Measurements from ENCODE around the gene FAM83E.
A peak's percentile ranks its signal among the peaks of the same experiment; 100 is the strongest.
"Not testable (repeated sequence)": the region's sequence is repeated elsewhere in the genome, so short reads cannot be mapped to it uniquely, and the experiment has no call there.

The FAM83E gene

DNA sequence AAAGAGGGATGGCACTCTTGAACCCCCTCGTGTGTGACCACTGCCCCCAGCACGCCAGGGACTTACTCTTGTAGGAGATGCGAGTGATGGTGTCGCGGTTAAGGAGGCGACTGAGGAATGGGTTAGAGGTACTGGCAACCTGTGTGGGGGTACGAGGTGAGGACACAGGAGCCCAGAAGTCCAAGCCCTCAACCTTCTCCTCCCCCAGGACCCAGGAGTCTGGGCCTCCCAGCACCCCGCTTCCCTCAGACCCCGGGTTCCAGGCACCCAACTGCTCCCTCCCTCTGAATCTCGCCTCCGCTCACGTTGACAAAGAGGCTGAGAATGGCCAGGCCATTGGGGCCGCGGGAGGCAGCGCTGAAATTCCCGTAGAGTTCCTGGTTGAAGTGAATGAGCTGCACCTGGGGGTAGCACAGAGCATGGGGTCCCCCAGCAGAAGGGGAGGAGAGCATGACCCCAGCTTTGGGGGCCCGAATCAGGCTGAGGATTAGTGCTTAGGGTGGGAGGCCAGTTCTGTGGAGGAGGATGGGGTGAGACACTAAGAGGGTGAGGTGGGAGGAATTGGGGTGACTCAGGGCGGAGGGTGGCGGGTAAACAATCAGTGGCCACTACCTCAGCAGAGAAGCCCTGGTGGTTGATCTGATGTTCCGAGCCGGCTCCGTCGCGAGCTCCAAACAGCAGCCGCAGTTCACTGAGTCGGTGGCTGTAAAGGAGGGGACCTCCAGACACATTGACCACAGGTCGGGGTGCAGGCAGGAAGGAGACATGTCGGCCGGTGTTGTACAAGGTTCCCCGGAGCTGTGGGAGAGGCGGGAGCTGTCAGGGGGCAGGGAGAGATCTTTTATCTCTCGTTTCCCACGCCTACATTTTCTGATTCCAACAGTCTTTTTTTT lies 24.9 kb upstream of the FAM83E start:
- DNase-seq: no peak

DNA sequence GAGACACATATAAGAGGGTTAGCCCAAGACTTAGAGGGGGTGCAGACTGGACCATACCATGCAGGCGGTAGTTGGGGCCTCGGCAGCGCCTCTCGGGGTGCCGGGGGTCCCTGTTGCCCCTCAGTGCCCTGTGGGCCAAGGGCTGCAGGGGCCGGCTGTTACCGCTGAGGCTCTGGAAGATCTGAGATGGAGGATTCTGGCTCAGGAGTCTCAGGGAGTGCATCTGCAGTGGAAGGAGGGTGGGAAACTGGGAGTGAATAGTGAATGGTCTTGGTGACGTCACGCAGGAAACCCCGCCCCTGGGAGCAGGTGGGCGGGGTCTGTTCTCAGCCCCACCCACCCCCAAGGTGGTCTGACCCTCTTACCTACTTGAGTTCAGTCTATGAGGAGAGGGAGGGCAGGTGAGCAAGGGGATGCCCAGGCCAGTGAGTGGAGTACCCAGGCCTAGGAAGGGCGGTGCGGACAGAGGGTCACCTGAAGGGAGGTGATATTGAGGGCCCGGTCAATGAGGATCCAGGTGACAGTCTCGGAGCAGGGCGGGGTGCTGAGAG lies 24.0 kb upstream of the FAM83E start:
- DNase-seq: no peak

GRCh38 chr19:48637948-48638830 lies 23.3 kb upstream of the FAM83E start:
- peak; percentile 87 for DNase-seq

DNA sequence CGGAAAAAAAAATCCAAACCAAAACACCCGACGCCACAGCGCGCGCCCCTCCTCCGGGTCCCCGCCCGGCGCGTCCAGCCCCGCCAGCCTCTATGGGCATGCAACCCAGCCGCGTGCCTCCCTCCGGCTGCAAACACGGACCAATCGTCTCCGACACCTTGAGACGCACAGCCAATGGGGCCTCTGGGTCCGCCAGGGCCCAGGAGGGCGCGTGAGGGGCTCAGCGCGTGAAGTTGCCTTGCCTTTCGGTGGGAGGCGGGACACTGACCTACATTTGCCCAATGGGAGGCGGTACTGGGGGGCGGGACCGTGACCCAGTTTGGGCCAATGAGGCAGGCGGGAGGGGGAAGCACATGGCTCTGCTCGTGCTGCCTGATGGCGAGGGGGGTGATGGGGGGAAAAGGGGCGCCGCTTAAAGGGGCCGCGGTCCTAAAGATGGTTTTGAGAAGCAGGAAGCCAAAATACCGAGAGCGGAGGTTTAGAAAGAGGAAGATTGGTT lies 22.6 kb upstream of the FAM83E start:
- DNase-seq: peak; percentile 98

GRCh38 chr19:48636859-48637448 lies 22.1 kb upstream of the FAM83E start, which contains the start of gene DBP:
TSS of gene DBP (minus strand) at chr19:48637379. CDS start at chr19:48636994, 385 bp downstream.
- peak; percentile 19 for DNase-seq

- no peak for DNase-seq
Measured at GRCh38 chr19:48635966-48636858, 21.3 kb upstream of the FAM83E start.

- DNase-seq: peak; percentile 42
Measured at GRCh38 chr19:48635263-48635965, 20.5 kb upstream of the FAM83E start.

- peak; percentile 92 for DNase-seq
Measured at GRCh38 chr19:48634424-48635262, 19.8 kb upstream of the FAM83E start.

GRCh38 chr19:48634036-48634342 lies 19.1 kb upstream of the FAM83E start:
- no peak for DNase-seq

DNA sequence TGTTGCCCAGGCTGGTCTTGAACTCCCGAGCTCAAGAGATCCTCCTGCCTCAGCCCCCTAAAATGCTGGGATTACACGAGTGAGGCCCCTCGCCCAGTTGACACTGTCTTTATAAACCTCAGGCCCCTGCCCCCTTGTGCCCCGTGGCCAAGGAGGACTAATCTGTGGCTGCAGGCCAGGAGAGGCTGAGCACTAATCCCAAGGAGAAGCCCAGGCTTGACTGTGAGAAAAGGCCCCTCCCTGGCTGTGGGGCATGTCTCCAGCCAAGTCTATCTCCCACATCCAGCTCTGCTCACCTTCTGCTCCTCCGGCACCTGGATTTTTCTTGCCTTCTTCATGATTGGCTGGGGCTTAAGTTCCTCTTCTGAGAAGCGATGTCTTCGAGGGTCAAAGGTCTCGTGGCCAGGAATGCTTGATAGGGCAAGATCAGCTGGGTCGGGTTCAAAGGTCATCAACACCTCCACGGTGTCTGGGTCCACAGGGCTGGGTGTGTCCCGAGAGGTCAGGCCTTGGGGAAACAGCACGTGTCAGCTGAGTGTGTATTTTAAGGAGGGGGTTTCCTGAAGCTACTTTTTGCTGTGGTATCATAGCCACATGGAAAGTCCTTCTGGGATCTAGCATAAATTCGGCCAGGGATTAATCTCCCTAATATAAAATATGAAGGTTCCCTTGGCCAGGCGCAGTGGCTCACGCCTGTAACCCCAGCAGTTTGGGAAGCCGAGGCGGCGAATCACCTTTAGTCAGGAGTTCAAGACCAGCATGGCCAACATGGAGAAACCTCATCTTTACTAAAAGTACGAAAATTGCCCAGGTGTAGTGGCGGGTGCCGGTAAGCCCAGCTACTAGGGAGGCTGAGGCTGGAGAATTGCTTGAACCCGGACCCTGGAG lies 18.5 kb upstream of the FAM83E start:
- no peak for DNase-seq

GRCh38 chr19:48632692-48633147 lies 17.8 kb upstream of the FAM83E start:
- no peak for DNase-seq

- DNase-seq: not testable (repeated sequence)
Measured at GRCh38 chr19:48632286-48632685, 17.4 kb upstream of the FAM83E start.

DNA sequence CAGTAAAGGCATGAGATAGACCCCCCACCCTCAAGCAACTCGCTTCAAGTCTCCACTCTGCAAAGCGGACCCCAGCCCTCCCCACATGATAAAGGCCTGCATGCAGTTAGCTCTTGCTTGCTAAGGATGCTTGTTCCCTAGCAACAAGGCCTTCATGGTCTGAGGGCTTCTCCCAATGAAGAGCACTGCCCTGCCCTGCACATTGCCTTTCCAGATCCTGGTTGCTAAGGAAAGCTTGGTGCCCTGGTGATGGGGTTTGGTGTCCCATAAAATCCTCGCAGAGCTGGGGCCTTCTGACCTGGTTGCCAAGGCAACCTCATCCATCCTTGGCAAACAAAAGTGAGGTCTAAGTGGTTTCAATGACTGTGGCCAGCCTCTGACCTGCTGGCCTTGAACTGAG lies 16.3 kb upstream of the FAM83E start:
- DNase-seq: peak; percentile 8

DNA sequence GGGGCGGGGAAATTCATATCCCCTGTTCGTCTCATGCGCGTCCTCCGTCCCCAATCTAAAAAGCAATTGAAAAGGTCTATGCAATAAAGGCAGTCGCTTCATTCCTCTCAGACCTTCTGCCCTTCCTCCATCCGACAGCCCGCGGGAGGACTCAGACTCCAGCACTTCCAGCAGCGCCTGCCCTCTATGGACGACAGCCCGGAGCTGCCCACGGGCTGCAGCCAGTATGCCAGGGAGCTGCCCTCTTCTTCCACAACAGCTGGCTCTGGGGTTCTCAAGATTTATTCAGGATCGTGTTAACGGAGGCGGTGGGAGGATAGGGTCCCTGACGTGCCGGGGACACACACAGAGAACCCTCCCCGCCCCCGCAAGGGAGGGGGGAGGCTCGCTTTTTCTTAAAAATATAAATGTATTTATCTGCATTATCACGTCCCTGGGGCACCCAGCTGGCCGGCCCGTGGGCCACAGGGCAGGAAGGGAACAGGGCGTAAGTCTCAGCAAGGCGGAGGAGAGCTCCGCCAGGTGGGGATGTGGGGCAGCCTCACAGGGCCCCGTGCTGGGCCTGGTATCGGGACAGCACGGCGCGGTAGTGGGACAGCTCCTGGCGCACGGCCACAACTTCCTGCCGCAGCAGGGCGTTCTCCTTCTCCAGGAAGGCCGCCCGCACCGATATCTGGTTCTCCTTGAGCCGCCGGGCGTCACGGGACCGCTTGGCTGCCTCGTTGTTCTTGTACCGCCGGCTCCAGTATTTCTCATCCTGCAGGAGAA lies 15.6 kb upstream of the FAM83E start:
- peak; percentile 34 for DNase-seq

GRCh38 chr19:48629599-48630295 lies 14.9 kb upstream of the FAM83E start:
- peak; percentile 86 for DNase-seq

DNA sequence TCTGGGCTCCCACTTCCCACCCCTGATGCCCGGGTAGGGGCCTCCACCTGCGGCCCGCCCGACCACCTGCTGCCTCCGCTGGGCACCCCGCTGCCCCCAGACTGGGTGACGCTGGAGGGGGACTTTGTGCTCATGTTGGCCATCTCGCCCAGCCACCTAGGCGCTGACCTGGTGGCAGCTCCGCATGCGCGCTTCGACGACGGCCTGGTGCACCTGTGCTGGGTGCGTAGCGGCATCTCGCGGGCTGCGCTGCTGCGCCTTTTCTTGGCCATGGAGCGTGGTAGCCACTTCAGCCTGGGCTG lies 14.4 kb upstream of the FAM83E start:
- no peak for DNase-seq

DNA sequence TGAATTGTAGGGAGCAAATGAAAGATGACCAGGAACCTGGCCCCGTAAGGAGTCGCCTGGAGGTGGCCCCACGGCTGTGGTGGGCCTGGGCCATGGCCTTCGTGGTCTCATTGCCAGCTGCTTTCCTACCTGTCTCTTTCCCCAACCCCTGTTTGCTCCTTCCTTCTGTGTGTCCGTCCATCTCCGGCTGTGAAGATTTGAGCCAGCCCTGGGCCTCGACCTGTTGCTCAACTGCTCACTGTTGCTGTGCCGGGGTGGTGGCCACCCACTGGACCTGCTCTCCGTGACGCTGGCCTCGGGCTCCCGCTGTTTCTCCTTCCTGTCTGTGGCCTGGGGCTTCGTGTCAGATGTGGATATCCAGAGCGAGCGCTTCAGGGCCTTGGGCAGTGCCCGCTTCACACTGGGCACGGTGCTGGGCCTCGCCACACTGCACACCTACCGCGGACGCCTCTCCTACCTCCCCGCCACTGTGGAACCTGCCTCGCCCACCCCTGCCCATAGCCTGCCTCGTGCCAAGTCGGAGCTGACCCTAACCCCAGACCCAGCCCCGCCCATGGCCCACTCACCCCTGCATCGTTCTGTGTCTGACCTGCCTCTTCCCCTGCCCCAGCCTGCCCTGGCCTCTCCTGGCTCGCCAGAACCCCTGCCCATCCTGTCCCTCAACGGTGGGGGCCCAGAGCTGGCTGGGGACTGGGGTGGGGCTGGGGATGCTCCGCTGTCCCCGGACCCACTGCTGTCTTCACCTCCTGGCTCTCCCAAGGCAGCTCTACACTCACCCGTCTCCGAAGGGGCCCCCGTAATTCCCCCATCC lies 13.8 kb upstream of the FAM83E start:
- DNase-seq: no peak

All from NCI-H1105 treated with DMSO at 0.1 percent for 48 hours (cell line).